ENCODE measurements around the gene SDF2L1. TPM values are rescaled to one million over a fixed set of nuclear protein-coding genes. Genes with fewer than 3 reads are reported as not detected.
A peak's percentile ranks its signal among the peaks of the same experiment; 100 is the strongest.

The SDF2L1 gene
- total RNA-seq, 2 experiments from 2014 or later = 52.6 to 53.8 TPM

- no peaks in the 10 kb centered on the region for H3K9me3 Mint-ChIP-seq
- DNase-seq = no peak
- no peaks in the 10 kb centered on the region for H3K4me1 Mint-ChIP-seq
- H3K27me3 Mint-ChIP-seq = no peaks in the 10 kb centered on the region
- H3K4me3 Mint-ChIP-seq = no peak overlapping the region
- no peak overlapping the region for H3K27ac Mint-ChIP-seq
- peaks cover 18% of the 10 kb centered on the region for H3K36me3 Mint-ChIP-seq
Measured at GRCh38 chr22:21679383-21679782, 37.3 kb downstream of the SDF2L1 start.

- no peaks in the 10 kb centered on the region for H3K4me1 Mint-ChIP-seq
- no peak for DNase-seq
- peaks cover 10% of the 10 kb centered on the region for H3K36me3 Mint-ChIP-seq
- no peak overlapping the region for H3K4me3 Mint-ChIP-seq
- no peak overlapping the region for H3K27ac Mint-ChIP-seq
- no peaks in the 10 kb centered on the region for H3K27me3 Mint-ChIP-seq
- H3K9me3 Mint-ChIP-seq = no peaks in the 10 kb centered on the region
Measured at GRCh38 chr22:21680830-21681565, 38.9 kb downstream of the SDF2L1 start.

- Mint-ChIP-seq H3K4me1 (no peaks in the 10 kb centered on the region), H3K27ac (no peak overlapping the region), H3K9me3 (no peaks in the 10 kb centered on the region), H3K4me3 (no peak overlapping the region), H3K27me3 (no peaks in the 10 kb centered on the region), H3K36me3 (peaks cover 5% of the 10 kb centered on the region)
- no peak for DNase-seq
Measured at GRCh38 chr22:21681566-21682370, 39.7 kb downstream of the SDF2L1 start.

GRCh38 chr22:21682385-21683175 lies 40.5 kb downstream of the SDF2L1 start:
- H3K36me3 Mint-ChIP-seq = peaks cover 5% of the 10 kb centered on the region
- no peaks in the 10 kb centered on the region for H3K4me1 Mint-ChIP-seq
- H3K27me3 Mint-ChIP-seq = no peaks in the 10 kb centered on the region
- no peak overlapping the region for H3K4me3 Mint-ChIP-seq
- no peak for DNase-seq
- no peak overlapping the region for H3K27ac Mint-ChIP-seq
- H3K9me3 Mint-ChIP-seq = no peaks in the 10 kb centered on the region

- DNase-seq = no peak
- Mint-ChIP-seq H3K4me3 (no peak overlapping the region), H3K4me1 (no peaks in the 10 kb centered on the region), H3K27ac (no peak overlapping the region), H3K27me3 (no peaks in the 10 kb centered on the region), H3K9me3 (no peaks in the 10 kb centered on the region), H3K36me3 (peaks cover 5% of the 10 kb centered on the region)
Measured at GRCh38 chr22:21683401-21683811, 41.3 kb downstream of the SDF2L1 start.

DNA sequence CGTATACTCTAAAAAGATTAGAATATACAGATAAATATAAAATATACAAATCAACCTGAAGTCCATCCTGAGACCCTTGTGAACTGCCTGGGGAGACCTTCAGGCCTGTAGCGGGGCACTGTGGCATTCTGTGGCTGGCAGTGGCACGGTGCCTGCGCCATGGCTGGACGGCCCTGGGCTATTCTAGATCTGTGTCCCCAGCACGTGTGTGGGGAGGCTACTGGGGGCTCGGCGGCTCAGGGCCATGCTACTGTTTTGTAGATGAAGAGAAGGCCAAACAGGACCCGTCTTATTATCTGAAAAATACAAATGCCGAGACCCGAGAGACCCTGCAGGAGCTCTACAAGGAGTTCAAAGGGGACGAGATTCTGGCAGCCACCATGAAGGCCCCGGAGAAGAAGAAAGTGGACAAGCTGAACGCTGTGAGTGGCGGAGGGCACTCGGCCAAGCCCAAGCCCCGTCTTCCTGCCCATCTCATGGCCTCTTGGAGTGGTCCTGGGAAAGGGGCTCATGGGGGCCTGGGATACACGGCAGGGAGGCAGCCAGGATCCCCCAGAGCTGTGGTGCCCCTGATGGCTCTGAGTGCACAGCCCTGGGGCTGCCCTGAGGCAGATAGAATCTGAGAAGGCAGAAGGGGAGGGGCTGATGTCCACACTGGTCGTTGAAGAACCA lies 42.5 kb downstream of the SDF2L1 start:
- peaks cover 7% of the 10 kb centered on the region for H3K4me1 Mint-ChIP-seq
- H3K4me3 Mint-ChIP-seq = no peak overlapping the region
- H3K9me3 Mint-ChIP-seq = no peaks in the 10 kb centered on the region
- peaks cover 7% of the 10 kb centered on the region for H3K36me3 Mint-ChIP-seq
- no peak for DNase-seq
- H3K27me3 Mint-ChIP-seq = no peaks in the 10 kb centered on the region
- H3K27ac Mint-ChIP-seq = no peak overlapping the region

GRCh38 chr22:21685164-21685513 lies 43.0 kb downstream of the SDF2L1 start:
- H3K9me3 Mint-ChIP-seq = no peaks in the 10 kb centered on the region
- H3K27me3 Mint-ChIP-seq = no peaks in the 10 kb centered on the region
- DNase-seq = no peak
- peaks cover 11% of the 10 kb centered on the region for H3K36me3 Mint-ChIP-seq
- H3K4me1 Mint-ChIP-seq = peaks cover 12% of the 10 kb centered on the region
- no peak overlapping the region for H3K27ac Mint-ChIP-seq
- no peak overlapping the region for H3K4me3 Mint-ChIP-seq

GRCh38 chr22:21686193-21686608 lies 44.1 kb downstream of the SDF2L1 start:
- no peak for DNase-seq
- no peak overlapping the region for H3K27ac Mint-ChIP-seq
- peaks cover 13% of the 10 kb centered on the region for H3K36me3 Mint-ChIP-seq
- H3K27me3 Mint-ChIP-seq = no peaks in the 10 kb centered on the region
- peaks cover 23% of the 10 kb centered on the region for H3K4me1 Mint-ChIP-seq
- H3K9me3 Mint-ChIP-seq = no peaks in the 10 kb centered on the region
- H3K4me3 Mint-ChIP-seq = no peak overlapping the region

GRCh38 chr22:21686634-21687393 lies 44.7 kb downstream of the SDF2L1 start:
- no peak overlapping the region for H3K27ac Mint-ChIP-seq
- H3K4me3 Mint-ChIP-seq = no peak overlapping the region
- peaks cover 24% of the 10 kb centered on the region for H3K4me1 Mint-ChIP-seq
- DNase-seq = no peak
- peaks cover 15% of the 10 kb centered on the region for H3K36me3 Mint-ChIP-seq
- no peaks in the 10 kb centered on the region for H3K9me3 Mint-ChIP-seq
- H3K27me3 Mint-ChIP-seq = no peaks in the 10 kb centered on the region

- H3K27me3 Mint-ChIP-seq = no peaks in the 10 kb centered on the region
- peaks cover 15% of the 10 kb centered on the region for H3K36me3 Mint-ChIP-seq
- no peak overlapping the region for H3K27ac Mint-ChIP-seq
- H3K4me1 Mint-ChIP-seq = peaks cover 24% of the 10 kb centered on the region
- no peaks in the 10 kb centered on the region for H3K9me3 Mint-ChIP-seq
- DNase-seq = no peak
- H3K4me3 Mint-ChIP-seq = no peak overlapping the region
Measured at GRCh38 chr22:21687685-21688259, 45.7 kb downstream of the SDF2L1 start.

GRCh38 chr22:21688341-21688705 lies 46.2 kb downstream of the SDF2L1 start:
- H3K4me1 Mint-ChIP-seq = peaks cover 24% of the 10 kb centered on the region
- DNase-seq = no peak
- H3K27ac Mint-ChIP-seq = no peak overlapping the region
- H3K4me3 Mint-ChIP-seq = no peak overlapping the region
- H3K36me3 Mint-ChIP-seq = peaks cover 15% of the 10 kb centered on the region
- no peaks in the 10 kb centered on the region for H3K27me3 Mint-ChIP-seq
- no peaks in the 10 kb centered on the region for H3K9me3 Mint-ChIP-seq

DNA sequence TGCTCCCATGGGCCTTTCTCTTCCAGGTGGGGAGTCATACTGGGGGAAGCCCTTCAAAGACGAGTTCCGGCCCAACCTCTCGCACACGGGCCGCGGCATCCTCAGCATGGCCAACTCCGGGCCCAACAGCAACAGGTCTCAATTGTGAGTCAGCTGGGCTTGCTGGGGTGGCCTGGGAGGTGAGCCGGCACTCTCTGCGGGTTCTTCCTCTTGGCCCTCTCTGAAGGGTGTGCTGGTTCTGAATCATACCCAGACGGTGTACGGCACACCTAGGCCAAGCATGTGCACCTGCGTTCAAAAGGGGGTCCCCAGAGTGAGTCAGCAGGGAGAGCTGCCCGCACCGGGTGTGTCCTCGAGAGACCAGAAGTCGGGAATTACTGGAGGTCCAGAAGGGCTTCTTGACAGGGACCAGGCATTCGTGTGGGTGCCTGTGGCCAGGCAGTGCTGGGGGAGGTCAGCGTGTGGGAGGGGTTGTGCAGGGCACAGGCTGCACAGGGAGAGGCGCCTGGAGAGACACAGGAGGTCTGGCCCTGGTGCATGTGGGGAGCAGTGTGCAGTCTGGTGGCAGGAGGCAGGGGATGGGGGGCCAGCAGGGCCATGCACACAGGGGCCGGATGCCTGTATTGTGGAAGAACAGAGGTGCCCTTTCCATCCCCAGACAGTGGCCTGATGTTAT lies 46.7 kb downstream of the SDF2L1 start:
- peaks cover 24% of the 10 kb centered on the region for H3K4me1 Mint-ChIP-seq
- H3K4me3 Mint-ChIP-seq = no peak overlapping the region
- DNase-seq = no peak
- H3K27ac Mint-ChIP-seq = no peak overlapping the region
- no peaks in the 10 kb centered on the region for H3K27me3 Mint-ChIP-seq
- no peaks in the 10 kb centered on the region for H3K9me3 Mint-ChIP-seq
- H3K36me3 Mint-ChIP-seq = peaks cover 15% of the 10 kb centered on the region

GRCh38 chr22:21690401-21690801 lies 48.3 kb downstream of the SDF2L1 start:
- H3K4me3 Mint-ChIP-seq = no peak overlapping the region
- peaks cover 24% of the 10 kb centered on the region for H3K4me1 Mint-ChIP-seq
- peak overlapping the region; percentile 89 for H3K27ac Mint-ChIP-seq
- DNase-seq = peak; percentile 43
- no peaks in the 10 kb centered on the region for H3K9me3 Mint-ChIP-seq
- H3K27me3 Mint-ChIP-seq = no peaks in the 10 kb centered on the region
- peaks cover 16% of the 10 kb centered on the region for H3K36me3 Mint-ChIP-seq

Data from activated naive CD8-positive, alpha-beta T cell treated with anti-CD3 and anti-CD28 coated beads for 36 hours (primary cell).